Loucy (cell line): ENCODE results near the gene MYO1F.
A peak's percentile ranks its signal among the peaks of the same experiment; 100 is the strongest.

ENCODE experiments used
- H2AFZ ChIP-seq: fragments of 200-600 bp; sonication (generic); 2 replicates; pipeline ENCODE4 v1.6.0; 2016; ENCODE audit warnings: antibody characterized with exemption, mild to moderate bottlenecking, low read length, moderate library complexity
- H3F3A ChIP-seq: fragments of 200-600 bp; 2 replicates; pipeline ENCODE4 v1.6.0; 2016; ENCODE audit warnings: antibody characterized with exemption, low read depth, mild to moderate bottlenecking
- H3K27me3 ChIP-seq: fragments of 200-600 bp; sonication (generic); 2 replicates; pipeline ENCODE4 v1.6.1; 2014; ENCODE audit warnings: low read length, mild to moderate bottlenecking; ENCODE audit not compliant: insufficient read depth, poor library complexity, severe bottlenecking
- H3K36me3 ChIP-seq: fragments of 200-600 bp; sonication (generic); 2 replicates; pipeline ENCODE4 v1.6.1; 2016; ENCODE audit warnings: low read length; ENCODE audit not compliant: insufficient read depth
- H3K4me1 ChIP-seq: fragments of 200-600 bp; sonication (generic); 2 replicates; pipeline ENCODE4 v1.5.1; 2014; ENCODE audit warnings: low read length, mild to moderate bottlenecking; ENCODE audit not compliant: insufficient read depth, poor library complexity, severe bottlenecking
- H3K4me2 ChIP-seq: fragments of 200-600 bp; sonication (generic); 2 replicates; pipeline ENCODE4 v1.6.0; 2014; ENCODE audit warnings: antibody characterized with exemption, low read length, low read depth, mild to moderate bottlenecking; ENCODE audit not compliant: poor library complexity, severe bottlenecking
- H3K4me3 ChIP-seq: fragments of 200-600 bp; sonication (generic); 2 replicates; pipeline ENCODE4 v1.5.1; 2014; ENCODE audit warnings: low read length, mild to moderate bottlenecking, mixed read lengths; ENCODE audit not compliant: poor library complexity, severe bottlenecking
- H3K79me2 ChIP-seq: fragments of 200-600 bp; sonication (generic); 2 replicates; pipeline ENCODE4 v1.6.1; 2014; ENCODE audit warnings: low read length; ENCODE audit not compliant: insufficient read depth
- H3K9ac ChIP-seq: fragments of 200-600 bp; sonication (generic); 2 replicates; pipeline ENCODE4 v1.6.0; 2014; ENCODE audit warnings: mild to moderate bottlenecking, low read depth, low read length, moderate library complexity; ENCODE audit not compliant: poor library complexity, severe bottlenecking
- H3K9me2 ChIP-seq: fragments of 200-600 bp; sonication (generic); replicated peaks from 2 replicates; pipeline ENCODE4 v1.6.1; 2016; ENCODE audit warnings: low read depth, low read length, mixed read lengths
- H3K9me3 ChIP-seq: fragments of 200-600 bp; sonication (generic); 2 replicates; pipeline ENCODE4 v1.6.1; 2014; ENCODE audit warnings: mild to moderate bottlenecking, antibody characterized with exemption, low read length, low read depth; ENCODE audit not compliant: insufficient read depth
- H4K20me1 ChIP-seq: fragments of 200-600 bp; sonication (generic); 2 replicates; pipeline ENCODE4 v1.6.0; 2014; ENCODE audit warnings: antibody characterized with exemption, low read length, mild to moderate bottlenecking; ENCODE audit not compliant: insufficient read depth, poor library complexity, severe bottlenecking
- CTCF ChIP-seq: fragments of 200-600 bp; sonication (generic); conservative IDR thresholded peaks from 2 replicates; pipeline ENCODE4 v1.5.1; 2014; ENCODE audit warnings: mild to moderate bottlenecking, antibody characterized with exemption, low read length
- EZH2phosphoT487 ChIP-seq: fragments of 200-600 bp; IDR thresholded peaks from 2 replicates; pipeline ENCODE4 v1.6.1; 2018; ENCODE audit warnings: antibody characterized with exemption, mild to moderate bottlenecking, moderate library complexity, borderline replicate concordance

Gene MYO1F

GRCh38 chr19:8592231-8593009 lies 15.2 kb upstream of the MYO1F start:
- H3K4me1 ChIP-seq = no peaks in the 10 kb centered on the region
- H3K36me3 ChIP-seq = no peaks in the 10 kb centered on the region; the same call in 1 of the 2 replicates
- no peaks in the 10 kb centered on the region for H3K79me2 ChIP-seq
- no peaks in the 10 kb centered on the region for H3K9me2 ChIP-seq
- H4K20me1 ChIP-seq = no peaks in the 10 kb centered on the region
- H2AFZ ChIP-seq = no peak overlapping the region
- TF ChIP-seq EZH2phosphoT487 (no peak), CTCF (no peak)
- H3K4me3 ChIP-seq = no peak overlapping the region
- peaks cover 7% of the 10 kb centered on the region; the same call in 1 of the 2 replicates for H3K9me3 ChIP-seq
- H3K9ac ChIP-seq = no peak overlapping the region
- H3F3A ChIP-seq = no peaks in the 10 kb centered on the region
- no peaks in the 10 kb centered on the region for H3K27me3 ChIP-seq
- H3K4me2 ChIP-seq = no peak overlapping the region

- H3K9me3 ChIP-seq = peaks cover 7% of the 10 kb centered on the region; the same call in 1 of the 2 replicates
- H3K9me2 ChIP-seq = no peaks in the 10 kb centered on the region
- no peak overlapping the region for H3K9ac ChIP-seq
- H3K79me2 ChIP-seq = no peaks in the 10 kb centered on the region
- H3F3A ChIP-seq = no peaks in the 10 kb centered on the region
- no peak overlapping the region for H2AFZ ChIP-seq
- no peak overlapping the region for H3K4me3 ChIP-seq
- no peaks in the 10 kb centered on the region for H3K27me3 ChIP-seq
- TF ChIP-seq CTCF (no peak), EZH2phosphoT487 (no peak)
- H3K36me3 ChIP-seq = no peaks in the 10 kb centered on the region
- H3K4me2 ChIP-seq = no peak overlapping the region
- no peaks in the 10 kb centered on the region for H4K20me1 ChIP-seq
- no peaks in the 10 kb centered on the region for H3K4me1 ChIP-seq
Observed at GRCh38 chr19:8589177-8589714, 12.0 kb upstream of the MYO1F start.

GRCh38 chr19:8585894-8586750 lies 8.9 kb upstream of the MYO1F start:
- no peak overlapping the region for H3K4me3 ChIP-seq
- no peak overlapping the region for H2AFZ ChIP-seq
- H3K9me2 ChIP-seq = no peaks in the 10 kb centered on the region
- no peaks in the 10 kb centered on the region for H3K27me3 ChIP-seq
- no peaks in the 10 kb centered on the region for H3F3A ChIP-seq
- H3K4me2 ChIP-seq = no peak overlapping the region
- no peaks in the 10 kb centered on the region for H3K4me1 ChIP-seq
- H3K9me3 ChIP-seq = no peaks in the 10 kb centered on the region
- TF ChIP-seq EZH2phosphoT487 = no peak
- TF ChIP-seq CTCF = peak; percentile 71
- H3K79me2 ChIP-seq = no peaks in the 10 kb centered on the region
- no peaks in the 10 kb centered on the region for H4K20me1 ChIP-seq
- H3K36me3 ChIP-seq = no peaks in the 10 kb centered on the region
- H3K9ac ChIP-seq = no peak overlapping the region
